ENCODE measurements around the gene PLXNA3.
"Not testable (repeated sequence)": the region's sequence is repeated elsewhere in the genome, so short reads cannot be mapped to it uniquely, and the experiment has no call there.

Gene PLXNA3

DNA sequence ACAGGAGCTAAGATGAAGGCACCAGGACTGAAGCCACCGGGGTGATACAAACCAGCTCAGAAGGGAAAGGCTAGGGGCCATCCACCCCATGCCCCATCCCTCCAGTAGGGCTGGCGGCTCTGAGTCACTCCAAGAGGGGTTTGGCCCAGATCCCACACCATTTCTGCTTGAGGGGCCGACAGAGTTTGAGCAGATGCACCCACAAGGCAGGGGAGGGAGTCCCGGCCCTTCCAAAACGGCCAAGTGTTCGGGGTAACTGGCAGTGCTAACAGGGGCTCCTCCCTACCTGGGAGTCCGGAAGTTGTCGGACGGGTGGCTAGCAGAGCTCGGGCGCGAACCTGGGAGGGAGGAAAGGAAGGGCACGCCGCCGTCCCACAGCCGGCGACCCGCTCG lies 31.9 kb downstream of the PLXNA3 start:
- peak overlapping the region; percentile 71 for H3K27ac ChIP-seq
- no peak for DNase-seq (ENCODE audit: low read depth, low spot score)

DNA sequence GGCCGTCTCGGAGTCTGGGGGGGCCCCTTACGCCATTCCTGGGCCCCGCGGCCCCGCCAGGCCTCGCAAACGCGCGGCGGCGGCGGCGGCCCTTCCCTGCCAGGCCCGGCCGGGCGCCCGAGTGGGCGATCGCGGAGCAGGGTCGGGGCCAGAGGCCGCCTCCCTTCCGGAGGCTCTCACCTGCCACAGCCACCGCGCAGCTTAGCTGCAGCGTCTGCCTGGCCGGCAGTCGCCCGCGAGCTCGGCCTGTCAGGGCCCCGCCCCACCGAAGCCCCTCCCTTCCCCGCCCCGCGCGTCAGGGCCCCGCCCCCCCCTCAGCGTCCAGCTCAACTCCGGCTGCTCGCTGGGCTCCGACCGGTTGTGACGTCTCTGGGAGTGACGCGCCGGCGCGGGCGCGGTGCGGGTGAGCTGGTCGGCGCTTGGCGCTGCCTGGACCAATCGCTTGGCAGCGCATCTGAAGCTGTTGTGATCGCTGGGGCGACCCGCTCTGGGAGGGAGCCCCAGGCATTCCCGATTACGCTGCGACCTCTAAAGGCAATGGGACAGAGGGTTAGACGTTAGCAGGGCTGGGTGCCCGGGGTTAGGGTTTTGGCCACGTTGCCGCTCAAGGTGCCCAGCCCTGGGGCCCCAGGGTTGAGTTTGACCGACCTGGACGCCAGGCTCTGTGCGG lies 32.5 kb downstream of the PLXNA3 start, which contains the start of gene SLC10A3:
Gene SLC10A3 (minus strand): TSS at position 216 of the 670 bp plus-strand sequence. CDS start 1,689 bp downstream, outside the sequence.
- H3K27ac ChIP-seq = peak within 1 kb of the TSS; percentile 71
- no peak for DNase-seq (ENCODE audit: low read depth, low spot score)

- DNase-seq (ENCODE audit: low read depth, low spot score) = no peak
Measured at GRCh38 chrX:154494715-154495114, 36.6 kb downstream of the PLXNA3 start.

DNA sequence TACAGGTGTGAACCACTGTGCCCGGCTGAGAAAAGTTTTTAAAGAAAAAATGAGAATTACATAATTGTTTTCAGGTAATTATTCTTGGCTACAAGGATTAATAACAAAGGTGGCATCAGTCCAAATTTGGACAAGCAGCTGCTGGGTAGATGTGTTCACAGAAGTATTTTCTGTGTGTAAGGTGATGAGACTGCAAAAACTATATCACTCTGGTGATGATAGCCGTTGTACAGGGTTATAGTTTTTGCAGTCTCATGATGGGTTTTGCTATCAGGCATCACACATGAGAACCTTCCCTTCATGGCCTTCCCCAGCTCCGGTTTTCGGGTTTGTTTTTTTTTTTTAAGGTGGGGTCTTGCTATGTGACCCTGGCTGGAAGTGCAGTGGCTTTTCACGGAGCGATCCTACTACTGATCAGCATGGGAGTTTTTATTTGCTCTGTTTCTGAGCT lies 37.4 kb downstream of the PLXNA3 start:
- H3K27ac ChIP-seq = no peak overlapping the region
- no peak for DNase-seq (ENCODE audit: low read depth, low spot score)

More at GRCh38 chrX:154494715-154495114, 36.6 kb downstream of the PLXNA3 start:
- no peak overlapping the region for H3K27ac ChIP-seq

DNA sequence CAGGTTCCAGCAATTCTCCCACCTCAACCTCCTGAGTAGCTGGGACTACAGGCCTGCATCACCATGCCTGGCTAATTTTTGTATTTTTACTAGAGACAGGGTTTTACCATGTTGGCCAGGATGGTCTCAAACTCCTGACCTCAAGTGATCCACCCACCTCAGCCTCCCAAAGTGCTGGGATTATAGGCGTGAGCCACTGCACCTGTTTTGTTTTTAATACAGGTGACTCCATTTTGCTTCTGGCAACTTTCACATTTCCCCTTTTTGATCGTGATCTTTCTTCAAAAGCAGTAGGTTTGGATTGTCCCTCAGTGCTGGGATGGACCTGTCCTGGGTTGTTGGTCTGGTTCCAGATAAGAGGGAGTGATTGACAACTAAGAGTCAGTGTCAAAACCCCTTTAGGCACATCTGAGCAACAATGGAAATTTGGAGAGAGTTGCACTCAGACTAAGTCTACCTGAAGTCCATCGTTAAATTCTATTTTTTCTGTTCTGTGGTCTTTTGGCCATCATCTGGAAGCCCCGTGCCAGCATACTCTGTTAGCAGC lies 38.6 kb downstream of the PLXNA3 start:
- DNase-seq (ENCODE audit: low read depth, low spot score); H3K27ac ChIP-seq: not testable (repeated sequence)

- not testable (repeated sequence) for H3K27ac ChIP-seq; DNase-seq (ENCODE audit: low read depth, low spot score)
Measured at GRCh38 chrX:154501423-154501822, 43.3 kb downstream of the PLXNA3 start.

DNA sequence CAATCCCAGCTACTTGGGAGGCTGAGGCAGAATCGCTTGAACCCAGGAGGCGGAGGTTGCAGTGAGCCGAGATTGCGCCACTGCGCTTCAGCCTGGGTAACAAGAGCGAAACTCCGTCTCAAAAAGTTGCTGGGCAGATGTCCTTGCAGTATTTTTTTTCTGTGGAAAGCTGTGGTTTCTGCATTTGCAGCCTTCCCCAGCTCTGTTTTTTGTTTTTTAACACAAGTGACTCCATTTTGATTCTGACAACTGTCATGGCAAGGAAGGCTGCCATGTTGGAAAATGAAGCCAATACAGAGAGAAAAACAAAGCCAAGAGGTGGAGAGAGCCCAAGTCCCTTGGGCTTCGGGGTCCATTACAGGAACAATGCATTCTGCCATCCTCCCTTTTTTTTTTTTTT lies 44.0 kb downstream of the PLXNA3 start:
- no peak for DNase-seq (ENCODE audit: low read depth, low spot score)
- H3K27ac ChIP-seq = no peak overlapping the region

DNA sequence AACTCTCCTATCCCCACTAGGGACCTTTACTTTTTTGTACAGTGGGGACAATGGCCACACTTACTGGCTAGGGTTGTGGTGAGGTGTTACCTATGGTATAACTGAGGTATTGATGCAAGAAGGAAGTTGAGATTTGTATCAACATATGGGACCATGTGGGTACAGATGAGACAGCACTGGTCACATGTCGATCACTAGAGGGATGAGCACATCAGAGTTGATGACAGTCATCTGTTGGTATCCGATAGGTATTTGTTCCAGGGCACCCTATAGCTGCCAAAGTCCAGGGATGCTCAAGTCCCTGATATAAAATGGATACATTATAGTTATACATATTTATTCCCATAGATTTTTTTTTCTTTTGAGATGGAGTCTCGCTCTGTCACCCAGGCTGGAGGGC lies 44.9 kb downstream of the PLXNA3 start:
- DNase-seq (ENCODE audit: low read depth, low spot score) = no peak
- H3K27ac ChIP-seq = no peak overlapping the region

DNA sequence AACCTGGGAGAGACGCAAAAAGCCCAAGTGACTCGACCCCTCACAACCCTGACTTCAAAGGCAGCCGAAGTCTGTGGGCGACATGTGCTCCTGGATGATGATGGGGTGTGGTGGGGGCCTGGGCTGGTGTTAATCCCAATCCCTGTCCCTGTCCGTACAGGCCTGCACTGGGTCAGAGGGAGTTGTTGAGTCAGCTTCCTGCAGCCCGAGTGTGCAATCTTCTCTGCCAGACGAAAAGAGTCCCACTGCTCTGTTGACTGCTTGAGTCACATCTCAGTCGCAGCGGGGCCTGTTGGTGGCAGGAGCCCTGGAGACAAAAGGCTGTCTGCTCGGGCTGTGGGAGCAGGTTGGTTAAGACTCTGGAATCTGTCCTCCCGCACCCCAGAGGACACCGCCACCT lies 47.7 kb downstream of the PLXNA3 start:
- H3K27ac ChIP-seq = peak overlapping the region; percentile 50
- DNase-seq (ENCODE audit: low read depth, low spot score) = no peak

DNA sequence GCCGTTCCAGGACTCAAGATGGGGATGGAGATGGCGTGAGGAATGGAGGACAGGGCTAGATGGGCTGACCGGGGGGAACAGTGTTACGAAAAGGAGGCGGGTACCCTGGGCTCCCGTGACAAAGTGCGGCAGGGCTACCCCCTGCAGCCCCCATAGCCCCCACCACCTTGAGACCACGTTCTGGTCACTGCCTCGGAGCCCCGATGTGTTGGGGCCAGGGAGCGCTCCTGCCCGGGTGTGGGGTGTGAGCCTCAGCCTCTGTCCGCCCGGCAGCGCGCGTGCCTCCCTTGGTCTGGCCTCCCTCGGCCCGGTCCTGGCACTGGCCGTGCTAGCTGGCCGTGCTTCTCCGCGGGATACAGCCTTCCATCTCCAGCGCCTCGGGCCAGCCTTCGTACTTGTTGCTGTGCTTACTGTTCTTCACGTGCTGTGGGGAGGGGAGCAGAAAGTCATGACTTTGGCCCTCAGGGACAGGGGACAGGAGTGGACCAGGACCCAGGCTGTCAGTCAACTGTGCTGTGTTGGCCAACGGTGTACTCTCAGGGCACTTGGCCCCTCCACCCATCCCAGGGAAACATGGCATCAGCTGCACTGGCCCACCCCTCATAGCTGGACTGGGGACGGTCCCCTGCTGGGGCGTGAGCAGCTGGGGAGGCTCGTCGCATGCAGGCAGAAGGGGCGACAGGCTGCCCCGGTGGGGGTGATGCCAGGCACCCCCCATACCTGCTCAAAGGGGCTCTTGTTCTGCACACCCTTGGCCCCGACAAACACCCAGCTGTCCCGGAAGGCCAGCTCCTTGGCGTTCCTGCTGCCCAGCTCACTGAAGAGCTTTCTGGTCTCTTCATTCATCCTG lies 48.6 kb downstream of the PLXNA3 start:
- DNase-seq (ENCODE audit: low read depth, low spot score) = no peak
- H3K27ac ChIP-seq = peak overlapping the region; percentile 50

DNA sequence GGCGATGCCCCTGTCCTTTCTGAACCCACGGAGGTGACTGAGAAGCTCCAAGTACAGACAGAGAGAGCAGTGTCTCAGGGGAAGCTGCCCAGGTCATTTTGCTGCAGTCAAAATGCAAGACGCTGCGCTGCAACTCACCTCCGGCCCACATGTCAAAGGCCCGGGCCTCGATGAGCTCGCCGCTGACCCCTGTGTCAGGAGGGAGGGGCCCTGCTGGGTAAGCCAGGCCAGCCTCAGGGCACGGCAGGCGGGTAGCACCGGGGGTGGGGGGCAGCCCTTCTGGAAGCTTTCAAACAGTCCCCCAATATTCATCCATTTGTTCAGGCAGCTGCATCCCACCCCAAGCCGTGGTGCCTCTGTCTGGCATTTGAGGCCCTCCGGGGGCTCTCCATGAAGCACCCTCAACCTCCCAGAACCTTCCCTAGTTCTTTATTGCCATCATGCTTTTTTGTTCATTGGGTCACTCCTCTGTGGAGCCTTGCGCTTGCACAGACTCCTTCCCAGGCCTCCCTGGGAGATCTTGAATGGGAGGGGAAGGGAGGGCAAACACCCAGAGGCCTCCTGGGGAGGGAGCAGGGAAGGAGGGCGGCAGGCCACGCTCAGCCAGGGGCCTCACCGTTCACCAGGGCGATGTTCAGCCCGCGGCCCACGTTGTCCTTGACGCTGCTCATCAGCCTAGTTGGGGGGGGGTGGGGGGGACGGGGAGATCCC lies 49.7 kb downstream of the PLXNA3 start:
- DNase-seq (ENCODE audit: low read depth, low spot score) = no peak
- no peak overlapping the region for H3K27ac ChIP-seq

GRCh38 chrX:154508384-154508745 lies 50.3 kb downstream of the PLXNA3 start:
- no peak overlapping the region for H3K27ac ChIP-seq
- DNase-seq (ENCODE audit: low read depth, low spot score) = no peak

GRCh38 chrX:154509455-154509854 lies 51.4 kb downstream of the PLXNA3 start:
- no peak overlapping the region for H3K27ac ChIP-seq
- no peak for DNase-seq (ENCODE audit: low read depth, low spot score)

GRCh38 chrX:154511761-154512160 lies 53.7 kb downstream of the PLXNA3 start:
- DNase-seq (ENCODE audit: low read depth, low spot score) = no peak
- no peak overlapping the region for H3K27ac ChIP-seq

DNA sequence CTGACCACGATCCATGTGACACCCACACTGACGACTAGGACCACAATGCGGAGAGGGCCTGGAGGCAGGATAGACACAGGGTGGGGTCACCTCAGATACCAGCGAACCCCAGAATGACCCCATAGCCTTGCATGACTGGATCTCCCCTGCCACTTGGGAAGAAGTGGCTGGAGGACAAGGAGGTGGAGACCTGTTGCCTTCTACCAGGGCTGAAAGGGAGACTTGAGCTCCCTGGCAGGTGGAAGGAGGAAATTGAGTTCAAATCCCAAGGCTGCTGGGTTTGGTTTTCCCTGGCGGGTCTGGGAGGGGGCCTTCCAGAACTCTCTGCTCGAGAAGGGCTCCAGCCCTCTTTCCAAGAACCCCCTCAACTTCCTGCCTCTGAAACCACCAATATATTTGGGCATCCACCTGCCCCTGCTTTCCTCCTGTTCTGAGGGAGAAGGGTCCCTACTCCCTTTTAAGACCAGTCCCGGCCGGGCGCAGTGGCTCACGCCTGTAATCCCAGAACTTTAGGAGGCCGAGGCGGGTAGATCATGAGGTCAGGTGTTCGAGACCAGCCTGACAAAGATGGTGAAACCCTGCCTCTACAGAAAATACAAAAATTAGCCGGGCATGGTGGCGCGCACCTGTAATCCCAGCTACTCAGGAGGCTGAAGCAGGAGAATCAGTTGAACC lies 54.9 kb downstream of the PLXNA3 start:
- H3K27ac ChIP-seq = no peak overlapping the region
- no peak for DNase-seq (ENCODE audit: low read depth, low spot score)

GRCh38 chrX:154513716-154514115 lies 55.6 kb downstream of the PLXNA3 start:
- DNase-seq (ENCODE audit: low read depth, low spot score) = no peak
- H3K27ac ChIP-seq = no peak overlapping the region

- no peak for DNase-seq (ENCODE audit: low read depth, low spot score)
- H3K27ac ChIP-seq = peak overlapping the region; percentile 51
Measured at GRCh38 chrX:154515090-154515965, 57.2 kb downstream of the PLXNA3 start.

- DNase-seq (ENCODE audit: low read depth, low spot score) = no peak
- peak within 1 kb of the TSS; percentile 51 for H3K27ac ChIP-seq
Measured at GRCh38 chrX:154515966-154516655, 58.0 kb downstream of the PLXNA3 start, which contains the start of gene FAM3A. Gene FAM3A (minus strand): TSS chrX:154516232. CDS start chrX:154515772, 460 bp downstream.

Data from epithelial cell of prostate (primary cell).